Endodermal cell (in vitro differentiated cells): ENCODE measurements around the gene ZFYVE9. TPM values are rescaled to one million over a fixed set of nuclear protein-coding genes. Genes with fewer than 3 reads are reported as not detected.

Source experiments
- DNase-seq: peaks from one replicate; pipeline ENCODE4 v3.0.0-alpha.2; 2017
- H3K27ac ChIP-seq: 2 replicates; pipeline ENCODE4 v1.5.1; 2013; ENCODE audit warnings: mild to moderate bottlenecking, low read depth, low read length, moderate library complexity
- H3K27me3 ChIP-seq: 2 replicates; pipeline ENCODE4 v1.6.1; 2013; ENCODE audit warnings: mild to moderate bottlenecking, low read length, moderate library complexity; ENCODE audit not compliant: insufficient read depth, control insufficient read depth, poor library complexity, severe bottlenecking
- H3K36me3 ChIP-seq: 2 replicates; pipeline ENCODE4 v1.7.0; 2013; ENCODE audit warnings: mild to moderate bottlenecking, low read length, moderate library complexity; ENCODE audit not compliant: control insufficient read depth, insufficient read depth
- H3K4me1 ChIP-seq: one replicate; pipeline ENCODE4 v1.7.0; 2013; ENCODE audit warnings: low read length; ENCODE audit not compliant: control insufficient read depth, insufficient read depth
- H3K4me3 ChIP-seq: 2 replicates; pipeline ENCODE4 v1.5.1; 2013; ENCODE audit warnings: mild to moderate bottlenecking, low read length, moderate library complexity
- H3K9ac ChIP-seq: 2 replicates; pipeline ENCODE4 v1.6.1; 2013; ENCODE audit warnings: mild to moderate bottlenecking, low read length, moderate library complexity; ENCODE audit not compliant: poor library complexity, severe bottlenecking; ENCODE audit errors: extremely low read depth
- H3K9me3 ChIP-seq: 2 replicates; pipeline ENCODE4 v1.6.1; 2013; ENCODE audit warnings: mild to moderate bottlenecking, low read length, moderate library complexity; ENCODE audit not compliant: control insufficient read depth
- H3K27ac Mint-ChIP-seq: 2 replicates; pipeline ENCODE4 v1.8.0; 2020; ENCODE audit warnings: mixed read lengths
- H3K27me3 Mint-ChIP-seq: 2 replicates; pipeline ENCODE4 v1.8.0; 2021; ENCODE audit warnings: mild to moderate bottlenecking, mixed read lengths; ENCODE audit not compliant: insufficient read depth
- H3K36me3 Mint-ChIP-seq: 2 replicates; pipeline ENCODE4 v1.8.0; 2020; ENCODE audit warnings: low read depth, mixed read lengths
- H3K4me1 Mint-ChIP-seq: 2 replicates; pipeline ENCODE4 v1.8.0; 2020; ENCODE audit warnings: mixed read lengths
- H3K4me3 Mint-ChIP-seq: 2 replicates; pipeline ENCODE4 v1.8.0; 2020; ENCODE audit warnings: mild to moderate bottlenecking, moderate library complexity, mixed read lengths
- H3K9me3 Mint-ChIP-seq: 2 replicates; pipeline ENCODE4 v1.8.0; 2020; ENCODE audit warnings: mild to moderate bottlenecking, mixed read lengths
- CTCF ChIP-seq: fragments of 200-600 bp; sonication (generic); conservative IDR thresholded peaks from 2 replicates; pipeline ENCODE4 v1.5.0; 2021; ENCODE audit warnings: antibody characterized with exemption, mild to moderate bottlenecking
- WGBS, 2 experiments: methylation state at CpG; one replicate each; pipeline versions ENCODE4 v1.1.5 to v1.1.7; 2013; ENCODE audit warnings: missing lambda C conversion rate in 2 of 2, mixed read lengths in 1 of 2; ENCODE audit not compliant: insufficient coverage in 1 of 2, insufficient read length in 1 of 2; 5-methylcytosine and 5-hydroxymethylcytosine counted together
- total RNA-seq, 2 donors: library from RNA; stranded (reverse); fragmentation: NEBNext Ultra II Directional in 1 of 2; extraction: Animal tissue kit (Norgen Biotek cat#: 25700) in 1 of 2; gene quantifications; 2 replicates in 1 of 2; 3 replicates in 1 of 2; pipeline ENCODE4 v1.2.1, GENCODE V29; 2021

The ZFYVE9 gene
- total RNA-seq, 2 donors from 2014 or later, result 34.3 to 40.5 TPM

- Histone ChIP-seq H3K9ac (no peak overlapping the region), H3K9me3 (no peaks in the 10 kb centered on the region), H3K27me3 (no peaks in the 10 kb centered on the region), H3K36me3 (no peaks in the 10 kb centered on the region), H3K4me1 (peaks cover 16% of the 10 kb centered on the region), H3K4me3 (no peak overlapping the region), H3K27ac (no peak overlapping the region)
- no peaks in the 10 kb centered on the region for H3K9me3 Mint-ChIP-seq
- DNase-seq, result no peak
- H3K27me3 Mint-ChIP-seq, result no peaks in the 10 kb centered on the region
- TF ChIP-seq CTCF, result no peak
- no peak overlapping the region for H3K4me3 Mint-ChIP-seq
- peaks cover 22% of the 10 kb centered on the region for H3K4me1 Mint-ChIP-seq
- no peaks in the 10 kb centered on the region for H3K36me3 Mint-ChIP-seq
- no peak overlapping the region for H3K27ac Mint-ChIP-seq
- WGBS, 2 experiments, result 82 to 90% methylated on average over 1 to 2 of the region's 2 CpGs
Measured at GRCh38 chr1:52238474-52238873, 96.6 kb downstream of the ZFYVE9 start.

GRCh38 chr1:52238887-52239707 lies 97.2 kb downstream of the ZFYVE9 start:
- no peaks in the 10 kb centered on the region for H3K27me3 Mint-ChIP-seq
- no peaks in the 10 kb centered on the region for H3K36me3 ChIP-seq

GRCh38 chr1:52239708-52240001 lies 97.8 kb downstream of the ZFYVE9 start:
- H3K4me3 Mint-ChIP-seq, result no peak overlapping the region
- DNase-seq, result no peak
- 89 to 94% methylated on average over 1 of the region's 1 CpG for WGBS, 2 experiments

More at GRCh38 chr1:52238887-52239707, 97.2 kb downstream of the ZFYVE9 start:
- Histone ChIP-seq H3K9me3 (no peaks in the 10 kb centered on the region), H3K9ac (no peak overlapping the region), H3K4me1 (peaks cover 16% of the 10 kb centered on the region), H3K4me3 (no peak overlapping the region), H3K27me3 (no peaks in the 10 kb centered on the region), H3K27ac (no peak overlapping the region)
- DNase-seq, result no peak
- TF ChIP-seq CTCF, result no peak
- H3K9me3 Mint-ChIP-seq, result no peaks in the 10 kb centered on the region
- no peaks in the 10 kb centered on the region for H3K36me3 Mint-ChIP-seq
- peaks cover 22% of the 10 kb centered on the region for H3K4me1 Mint-ChIP-seq
- 91 to 95% methylated on average over 3 of the region's 3 CpGs for WGBS, 2 experiments
- no peak overlapping the region for H3K4me3 Mint-ChIP-seq
- H3K27ac Mint-ChIP-seq, result no peak overlapping the region

More at GRCh38 chr1:52239708-52240001, 97.8 kb downstream of the ZFYVE9 start:
- Histone ChIP-seq H3K4me1 (peaks cover 16% of the 10 kb centered on the region), H3K9me3 (no peaks in the 10 kb centered on the region), H3K9ac (no peak overlapping the region), H3K27ac (no peak overlapping the region), H3K36me3 (no peaks in the 10 kb centered on the region), H3K4me3 (no peak overlapping the region), H3K27me3 (no peaks in the 10 kb centered on the region)
- Mint-ChIP-seq H3K36me3 (no peaks in the 10 kb centered on the region), H3K27ac (no peak overlapping the region), H3K4me1 (peaks cover 22% of the 10 kb centered on the region), H3K9me3 (no peaks in the 10 kb centered on the region), H3K27me3 (no peaks in the 10 kb centered on the region)
- TF ChIP-seq CTCF, result no peak
